Caco-2 (cell line): ENCODE measurements around the gene ATP5MC2. TPM values are rescaled to one million over a fixed set of nuclear protein-coding genes. Genes with fewer than 3 reads are reported as not detected.

Experiments used
- Bru-seq: library from RNA; stranded (reverse); fragments of 400-500 nt; gene quantifications from one replicate; lab custom pipeline; 2021; lab: Mats Ljungman, UMichigan
- BruChase-seq, 2 experiments: library from RNA; stranded (reverse); fragments of 400-500 nt; gene quantifications; one replicate each; lab custom pipeline; 2021; lab: Mats Ljungman, UMichigan
- BruUV-seq: library from RNA; stranded (reverse); fragments of 400-500 nt; replicated peaks from 2 replicates; lab custom pipeline; 2021; lab: Mats Ljungman, UMichigan
- CTCF ChIA-PET: fragments of 300-600 bp; sonication (Branson Sonifier 250); formaldehyde crosslinking; loops from one replicate; lab custom pipeline; 2022; ENCODE audit warnings: antibody characterized with exemption; lab: Charles Lee
- POLR2A ChIA-PET: fragments of 300-600 bp; sonication (Branson Sonifier 250); formaldehyde crosslinking; loops from one replicate; lab custom pipeline; 2022; ENCODE audit warnings: antibody characterized with exemption; lab: Charles Lee
- DNase-seq, 2 experiments: peaks; one replicate each; pipeline versions ENCODE4 v3.0.0 to v3.0.0-alpha.2; 2020 to 2022
- H3K27me3 ChIP-seq: replicated peaks from 2 replicates; pipeline ENCODE4 v1.6.0; 2011; ENCODE audit warnings: low read length; ENCODE audit not compliant: control insufficient read depth, insufficient read depth
- H3K36me3 ChIP-seq: 2 replicates; pipeline ENCODE4 v1.5.1; 2011; ENCODE audit warnings: low read length; ENCODE audit not compliant: control insufficient read depth, insufficient read depth
- H3K4me1 ChIP-seq: fragments of 250-450 bp; sonication (Bioruptor Pico); 2 replicates; pipeline ENCODE4 v1.5.1; 2020; ENCODE audit warnings: mild to moderate bottlenecking
- H3K4me3 ChIP-seq: 2 replicates; pipeline ENCODE4 v1.5.1; 2011; ENCODE audit warnings: low read depth, mild to moderate bottlenecking, control low read depth, low read length
- H3K9me3 ChIP-seq: fragments of 250-450 bp; sonication (Bioruptor Pico); 2 replicates; pipeline ENCODE4 v1.5.1; 2020; ENCODE audit warnings: mild to moderate bottlenecking, moderate library complexity
- H3K27ac Mint-ChIP-seq: one replicate; pipeline ENCODE4 v1.8.0; 2022; ENCODE audit warnings: mixed read lengths; ENCODE audit not compliant: unreplicated experiment
- H3K27me3 Mint-ChIP-seq: one replicate; pipeline ENCODE4 v1.8.0; 2022; ENCODE audit warnings: mixed read lengths; ENCODE audit not compliant: insufficient read depth, unreplicated experiment
- H3K36me3 Mint-ChIP-seq: one replicate; pipeline ENCODE4 v1.8.0; 2022; ENCODE audit warnings: mild to moderate bottlenecking, mixed read lengths; ENCODE audit not compliant: insufficient read depth, unreplicated experiment
- H3K4me1 Mint-ChIP-seq: one replicate; pipeline ENCODE4 v1.8.0; 2022; ENCODE audit warnings: low read depth, mixed read lengths; ENCODE audit not compliant: unreplicated experiment
- H3K4me3 Mint-ChIP-seq: one replicate; pipeline ENCODE4 v1.8.0; 2022; ENCODE audit warnings: mild to moderate bottlenecking, moderate library complexity, mixed read lengths; ENCODE audit not compliant: unreplicated experiment
- H3K9me3 Mint-ChIP-seq: one replicate; pipeline ENCODE4 v1.8.0; 2022; ENCODE audit warnings: mixed read lengths; ENCODE audit not compliant: unreplicated experiment
- CTCF ChIP-seq, 2 experiments: fragments of 200-600 bp in 1 of 2; IDR thresholded peaks; 1 replicate in 1 of 2; 2 replicates in 1 of 2; pipeline versions ENCODE4 v1.5.1 to v1.8.0; 2011 to 2022; ENCODE audit warnings: antibody characterized with exemption in 1 of 2, control low read depth in 1 of 2, inconsistent platforms in 1 of 2, low read depth in 1 of 2, low read length in 1 of 2, mild to moderate bottlenecking in 1 of 2, moderate library complexity in 1 of 2; ENCODE audit not compliant: insufficient read depth in 1 of 2, severe bottlenecking in 1 of 2, unreplicated experiment in 1 of 2
- intact Hi-C: fragments of 100-400 bp; cut with micrococcal nuclease; formaldehyde crosslinking; loops from one replicate; pipeline ENCODE4 v1.10.0; 2022; ENCODE audit not compliant: unreplicated experiment
- long read RNA-seq: library from polyadenylated mRNA; stranded (forward); transcript quantifications from one replicate; pipeline ENCODE4 v2.0.0, GENCODE V29; 2022
- total RNA-seq: library from RNA; stranded (reverse); gene quantifications from 2 replicates; pipeline ENCODE4 v1.2.3, GENCODE V29; 2022

The ATP5MC2 gene
- total RNA-seq, result 156 and 160 TPM in 2 replicates
- percentile 82 among the genes with signal in this experiment for Bru-seq, nascent RNA
- BruChase-seq, experiment 1, labeled RNA remaining after a 2-hour chase, result percentile 71 among the genes with signal in this experiment
- BruChase-seq, experiment 2, labeled RNA remaining after a 6-hour chase, result percentile 80 among the genes with signal in this experiment
- long read RNA-seq, transcript ATP5MC2-202 (5 exons, 878 nt), result major isoform, 126 of 168 reads
- long read RNA-seq, transcript ATP5MC2-203 (4 exons, 1,976 nt), result minor isoform, 14 of 168 reads
- long read RNA-seq, partial matches to known transcripts, result 1 of 168 reads
- long read RNA-seq, other reads (novel, unspliced or antisense), result 25 of 168 reads

- no TSS peak for BruUV-seq
- CTCF ChIA-PET, result interaction anchor here (0.6 to 3.1 kb wide), 12 partner anchors 10 to 1954 kb away, joined by 3 to 43 read pairs (median 4); partner anchors contain the start of genes AAAS, ATF7 and TARBP2
Observed at GRCh38 chr12:53675701-53676607, at the start of gene ATP5MC2. Gene ATP5MC2, minus strand, starts transcription at chr12:53676083. Its CDS starts 3,469 bp downstream, at chr12:53672614.

GRCh38 chr12:53722450-53723041 is 46.7 kb upstream of the ATP5MC2 start:
- no peak overlapping the region for H3K27ac Mint-ChIP-seq
- no peaks in the 10 kb centered on the region for H3K27me3 ChIP-seq
- no peak for DNase-seq
- ChIA-PET CTCF (interaction anchor here (0.7 kb wide), 1 partner anchor 295 kb away, joined by 3 read pairs; no protein-coding TSS in a partner anchor), POLR2A (no interaction called here)
- H3K36me3 Mint-ChIP-seq, result peaks cover 31% of the 10 kb centered on the region
- intact Hi-C loops, result no loop called here
- no peak overlapping the region for H3K4me3 ChIP-seq
- no peaks in the 10 kb centered on the region for H3K27me3 Mint-ChIP-seq
- peaks cover 20% of the 10 kb centered on the region for H3K4me1 ChIP-seq
- H3K4me3 Mint-ChIP-seq, result no peak overlapping the region
- H3K9me3 ChIP-seq, result no peaks in the 10 kb centered on the region
- no peaks in the 10 kb centered on the region for H3K9me3 Mint-ChIP-seq
- no TSS peak for BruUV-seq
- TF ChIP-seq CTCF (IDR thresholded peaks at IDR 0.05; ENCODE audit: insufficient read depth in 1 of 2, low read depth in 1 of 2, low read length in 1 of 2, severe bottlenecking in 1 of 2, unreplicated experiment in 1 of 2), result no peak
- no peaks in the 10 kb centered on the region; the same call in 1 of the 2 replicates for H3K36me3 ChIP-seq
- H3K4me1 Mint-ChIP-seq, result peaks cover 11% of the 10 kb centered on the region

More at GRCh38 chr12:53675701-53676607, at the start of gene ATP5MC2:
- intact Hi-C loops, result loop anchor here (1.0 kb wide), 4 partner anchors 20 to 133 kb away; partner anchors contain the start of gene ATF7
- TF ChIP-seq CTCF (IDR thresholded peaks at IDR 0.05; ENCODE audit: insufficient read depth in 1 of 2, low read depth in 1 of 2, low read length in 1 of 2, severe bottlenecking in 1 of 2, unreplicated experiment in 1 of 2), result peak; percentile 91 to 99
- DNase-seq, result peak; percentile 97 to 98
- H3K36me3 ChIP-seq, result peaks cover 1% of the 10 kb centered on the region; the same call in 1 of the 2 replicates
- H3K4me1 ChIP-seq, result 0 out of 2 replicates have a peak, but pooled peaks cover 5% of the 10 kb centered on the region
- POLR2A ChIA-PET, result interaction anchor here (0.5 to 1.4 kb wide), 7 partner anchors 17 to 496 kb away, joined by 3 to 11 read pairs (median 5); partner anchors contain the start of genes ATF7 and TARBP2
- no peaks in the 10 kb centered on the region for H3K27me3 Mint-ChIP-seq
- peaks cover 18% of the 10 kb centered on the region for H3K36me3 Mint-ChIP-seq
- no peaks in the 10 kb centered on the region for H3K27me3 ChIP-seq
- no peaks in the 10 kb centered on the region for H3K4me1 Mint-ChIP-seq
- peak within 1 kb of the TSS; percentile 82 for H3K4me3 Mint-ChIP-seq
- H3K9me3 ChIP-seq, result no peaks in the 10 kb centered on the region
- no peaks in the 10 kb centered on the region for H3K9me3 Mint-ChIP-seq
- peak within 1 kb of the TSS; percentile 87 for H3K27ac Mint-ChIP-seq
- peak within 1 kb of the TSS; percentile 41 for H3K4me3 ChIP-seq
